CD4-positive, alpha-beta T cell treated with Interleukin-1 beta for 1 hour (primary cell): ENCODE measurements around the gene FAT4.

Experiments
- DNase-seq, 2 donors: peaks; one replicate each; pipeline ENCODE4 v3.0.0-alpha.2; 2020 to 2022

Gene FAT4

GRCh38 chr4:125319311-125319710, 4.6 kb downstream of the FAT4 start:
- no peak for DNase-seq

GRCh38 chr4:125321709-125322365, 7.1 kb downstream of the FAT4 start:
- no peak for DNase-seq

GRCh38 chr4:125322366-125322730, 7.6 kb downstream of the FAT4 start:
- no peak for DNase-seq

- DNase-seq, result no peak
Observed at GRCh38 chr4:125323654-125324053, 8.9 kb downstream of the FAT4 start.

GRCh38 chr4:125325733-125326132, 11.0 kb downstream of the FAT4 start:
- no peak for DNase-seq

- DNase-seq, result no peak
Observed at GRCh38 chr4:125331116-125331515, 16.4 kb downstream of the FAT4 start.

- DNase-seq, result no peak
Observed at GRCh38 chr4:125334926-125335325, 20.2 kb downstream of the FAT4 start.

- DNase-seq, result no peak
Observed at GRCh38 chr4:125338814-125339213, 24.1 kb downstream of the FAT4 start.

GRCh38 chr4:125344198-125344597, 29.4 kb downstream of the FAT4 start:
- no peak for DNase-seq

GRCh38 chr4:125346616-125347015, 31.9 kb downstream of the FAT4 start:
- DNase-seq, result no peak

GRCh38 chr4:125350470-125351135, 35.8 kb downstream of the FAT4 start:
- no peak for DNase-seq

- DNase-seq, result no peak
Observed at GRCh38 chr4:125352521-125352920, 37.8 kb downstream of the FAT4 start.

GRCh38 chr4:125353131-125353530, 38.4 kb downstream of the FAT4 start:
- no peak for DNase-seq

GRCh38 chr4:125355791-125356190, 41.0 kb downstream of the FAT4 start:
- no peak for DNase-seq

- DNase-seq, result no peak
Observed at GRCh38 chr4:125357675-125358074, 42.9 kb downstream of the FAT4 start.

GRCh38 chr4:125358453-125358852, 43.7 kb downstream of the FAT4 start:
- no peak for DNase-seq

- DNase-seq, result no peak
Observed at GRCh38 chr4:125359363-125359762, 44.6 kb downstream of the FAT4 start.

- no peak for DNase-seq
Observed at GRCh38 chr4:125359960-125360634, 45.3 kb downstream of the FAT4 start.

GRCh38 chr4:125360727-125361126, 46.0 kb downstream of the FAT4 start:
- no peak for DNase-seq
